GM21619 (cell line): ENCODE data around the gene LEAP2.

Experiments used
- ATAC-seq: cut with Tn5 transposase; IDR thresholded peaks from one replicate; pipeline ENCODE4 v1.9.1; 2021; ENCODE audit not compliant: unreplicated experiment

The LEAP2 gene

DNA sequence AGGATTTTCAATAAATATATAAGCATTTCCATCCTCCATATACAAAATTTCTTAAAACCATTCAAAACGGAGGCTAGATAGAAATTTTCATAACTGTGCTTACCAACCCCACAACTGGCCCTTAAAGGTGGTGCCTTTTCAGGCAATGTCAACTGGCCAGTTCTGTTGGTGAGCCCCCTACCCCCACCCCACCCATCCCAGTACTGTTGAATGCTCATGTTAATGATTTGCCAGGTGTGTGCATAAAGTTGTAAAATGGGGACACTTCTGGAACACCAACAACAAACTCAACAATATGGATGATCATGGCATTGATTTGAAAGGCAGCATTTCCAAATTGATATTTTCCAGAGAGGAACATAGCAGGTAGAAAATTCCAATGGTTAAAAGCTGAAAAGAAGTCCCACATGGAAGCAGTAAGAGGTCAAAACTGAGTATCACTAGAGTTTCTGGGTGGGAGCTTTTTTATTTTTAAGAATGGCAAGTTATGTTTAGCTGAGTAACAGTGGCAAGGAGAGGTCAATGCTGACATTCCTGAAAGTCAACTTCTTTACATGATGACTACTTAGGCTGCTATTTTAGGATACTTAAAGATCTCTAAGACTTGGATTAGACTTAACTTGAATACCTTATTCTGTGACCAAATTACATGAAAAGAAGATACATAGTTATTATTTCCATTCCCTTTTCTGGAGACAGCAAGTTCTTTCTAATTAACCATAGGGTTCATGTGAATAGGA lies 2.7 kb downstream of the LEAP2 start:
- no peak for ATAC-seq

DNA sequence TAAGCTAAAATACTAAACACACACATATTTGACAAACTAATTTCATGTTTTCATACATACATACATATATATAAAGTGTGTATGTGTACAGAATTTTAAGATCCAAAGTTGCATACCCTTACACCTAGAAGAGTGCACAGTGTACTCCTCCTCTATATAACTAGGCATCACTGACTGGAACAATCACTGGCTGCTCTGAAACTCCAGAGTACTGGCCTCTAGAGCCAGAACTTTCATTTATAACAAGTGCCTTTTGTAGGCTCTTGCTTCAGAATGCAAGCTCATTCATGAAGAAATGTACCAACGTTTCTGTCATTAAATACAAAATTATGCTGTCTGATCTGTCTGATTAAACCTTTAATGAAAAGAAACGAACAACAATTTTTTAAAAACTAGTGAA lies 4.0 kb downstream of the LEAP2 start:
- ATAC-seq = no peak

DNA sequence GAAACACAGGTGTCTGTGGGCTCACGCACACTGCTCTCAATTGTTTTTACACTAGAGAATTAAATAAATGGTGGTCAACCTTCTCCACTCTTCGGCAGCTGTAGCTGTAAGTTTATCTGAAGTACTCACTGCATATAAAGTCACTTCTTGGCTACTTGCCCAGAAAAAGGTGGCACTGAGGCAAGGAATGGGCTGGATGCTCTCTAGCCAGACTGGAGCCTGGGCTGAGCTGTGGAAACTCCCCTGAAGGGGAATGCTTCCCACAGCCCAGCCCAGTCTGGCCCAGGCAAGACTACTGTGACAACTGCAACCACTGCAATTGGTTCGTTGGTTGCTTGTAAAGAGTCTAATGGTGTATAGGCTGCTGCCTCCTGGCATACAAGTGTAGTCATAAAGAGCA lies 4.5 kb downstream of the LEAP2 start:
- ATAC-seq = no peak

DNA sequence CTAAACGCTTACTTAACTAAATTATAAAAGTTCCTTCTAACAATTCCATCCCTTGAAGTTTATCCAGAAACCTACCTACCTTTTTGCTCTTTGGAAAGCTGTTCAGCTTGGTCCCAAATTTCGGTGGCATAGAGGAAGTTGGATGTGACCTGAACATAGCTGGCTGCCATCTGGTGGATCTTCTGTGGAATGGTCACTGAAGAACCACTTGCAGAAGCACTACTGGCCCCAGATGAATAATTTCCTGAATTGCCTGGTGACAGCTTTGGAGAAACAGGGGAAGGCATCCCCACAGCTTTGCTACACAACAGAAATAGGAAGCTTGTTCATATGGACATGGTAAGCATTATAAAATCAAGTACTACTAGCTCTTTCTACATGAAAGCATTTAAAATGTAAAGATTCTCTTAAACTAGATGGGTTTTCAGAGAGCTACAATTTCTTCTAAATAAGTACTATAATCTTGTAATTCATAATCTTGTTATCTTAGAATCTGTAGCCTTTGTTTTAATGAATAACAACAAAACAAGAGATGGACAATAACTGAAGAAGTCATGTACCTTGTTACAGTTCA lies 9.9 kb downstream of the LEAP2 start:
- no peak for ATAC-seq

DNA sequence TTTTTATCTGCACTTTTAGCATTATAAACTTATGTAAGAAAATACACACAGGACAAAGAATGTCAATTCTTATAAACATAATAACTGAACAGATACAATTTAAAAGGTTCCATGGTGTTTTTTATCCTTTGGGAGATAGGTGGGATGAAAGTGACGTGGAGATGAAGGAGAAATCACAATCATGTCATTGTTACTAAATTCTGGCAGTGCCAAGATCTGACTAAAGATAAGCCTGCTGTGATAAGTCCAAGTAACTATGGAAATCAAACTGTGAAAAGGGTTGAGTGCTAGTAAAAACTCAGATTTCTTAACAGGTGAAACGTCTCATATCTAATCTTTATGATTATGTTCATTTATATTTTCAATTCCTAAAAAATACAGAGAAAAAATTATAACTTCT lies 11.1 kb downstream of the LEAP2 start:
- ATAC-seq = no peak

DNA sequence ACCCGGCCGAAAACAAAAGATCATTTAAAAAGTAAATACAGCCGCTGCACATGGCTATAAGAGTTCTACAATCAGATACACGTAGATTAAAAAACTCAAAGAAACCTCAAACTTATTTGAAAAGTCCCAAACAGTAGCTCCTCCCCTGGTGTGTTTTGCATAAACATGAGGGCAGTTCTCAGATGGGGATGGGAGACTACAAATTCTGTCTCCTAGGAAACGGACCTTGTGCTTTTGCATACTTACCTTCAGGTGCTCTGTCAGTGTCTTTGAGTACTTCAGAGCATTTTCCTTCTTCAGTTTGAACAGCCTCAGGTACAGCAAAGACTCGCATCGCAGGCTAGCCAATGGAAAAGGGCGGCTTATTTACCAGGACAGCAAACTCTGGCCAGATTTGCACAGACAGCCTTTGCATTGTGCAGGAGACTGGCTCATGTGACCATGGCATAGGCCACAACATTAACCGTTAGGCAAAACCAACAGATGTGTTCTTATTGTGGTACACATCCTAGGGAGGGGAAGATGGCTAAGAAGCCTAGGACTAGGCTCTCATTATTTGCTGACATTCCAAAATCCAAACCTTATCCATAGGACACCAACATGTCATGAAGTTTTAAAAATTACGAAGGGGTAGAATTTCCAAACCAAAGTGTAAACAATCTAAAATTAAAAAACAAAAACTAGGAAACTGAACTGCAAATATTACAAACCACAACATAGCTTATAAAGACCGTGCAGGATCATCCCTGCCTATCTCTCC lies 12.8 kb downstream of the LEAP2 start:
- no peak for ATAC-seq

DNA sequence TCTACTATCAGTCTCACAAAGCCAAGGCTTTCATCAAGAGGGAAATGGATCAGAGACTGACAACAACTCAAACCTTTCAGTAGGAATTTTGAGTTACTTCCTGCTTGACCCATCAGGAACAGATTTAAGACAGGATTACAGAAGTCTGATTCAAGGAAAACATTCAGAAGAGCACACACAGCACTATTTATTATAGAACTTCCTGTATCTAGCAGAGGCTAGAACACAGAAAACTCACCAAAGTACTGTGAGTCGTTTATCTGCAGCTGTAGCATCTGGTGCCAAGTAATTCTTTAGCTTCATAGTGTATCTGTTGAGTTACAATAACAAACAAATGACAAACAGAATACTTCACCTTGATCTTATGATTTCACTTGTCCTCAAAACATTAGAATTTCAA lies 13.8 kb downstream of the LEAP2 start:
- no peak for ATAC-seq

DNA sequence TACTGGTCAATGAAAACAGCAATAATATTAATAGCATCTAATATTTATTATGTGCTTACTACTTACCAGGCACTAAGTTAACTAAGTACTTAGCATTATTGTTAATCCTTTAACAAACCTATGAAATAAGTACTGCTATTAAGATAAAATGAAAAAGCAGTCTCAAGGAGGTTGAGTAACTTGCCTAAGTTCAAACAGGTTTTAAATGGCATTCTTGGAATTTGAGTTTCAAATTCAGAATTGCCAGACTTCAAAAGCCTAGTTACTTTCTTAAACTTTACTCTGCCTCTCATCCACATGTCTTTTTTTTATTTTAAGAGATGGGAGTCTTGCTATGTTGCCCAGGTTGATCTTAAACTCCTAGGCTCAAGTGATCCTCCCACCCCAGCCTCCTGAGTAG lies 16.0 kb downstream of the LEAP2 start:
- ATAC-seq = no peak

DNA sequence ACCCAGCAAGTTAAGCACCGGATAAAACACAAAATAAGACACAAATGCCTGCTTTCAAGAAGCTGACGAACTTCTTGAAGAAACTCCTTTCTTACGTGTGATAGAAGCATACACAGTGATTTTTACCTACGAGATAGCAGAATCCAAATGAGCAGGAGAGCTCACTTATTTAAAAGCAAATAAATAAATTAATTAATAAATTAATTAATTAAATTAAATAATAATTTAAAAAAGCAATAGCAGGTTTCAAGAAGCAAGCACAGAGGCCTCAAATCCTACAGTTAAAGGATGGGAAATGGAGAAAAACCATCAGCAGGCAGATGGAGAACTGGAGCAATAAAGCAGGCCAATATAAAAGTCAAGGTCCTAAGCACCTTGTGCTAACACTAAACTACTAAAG lies 17.3 kb downstream of the LEAP2 start:
- ATAC-seq = no peak

DNA sequence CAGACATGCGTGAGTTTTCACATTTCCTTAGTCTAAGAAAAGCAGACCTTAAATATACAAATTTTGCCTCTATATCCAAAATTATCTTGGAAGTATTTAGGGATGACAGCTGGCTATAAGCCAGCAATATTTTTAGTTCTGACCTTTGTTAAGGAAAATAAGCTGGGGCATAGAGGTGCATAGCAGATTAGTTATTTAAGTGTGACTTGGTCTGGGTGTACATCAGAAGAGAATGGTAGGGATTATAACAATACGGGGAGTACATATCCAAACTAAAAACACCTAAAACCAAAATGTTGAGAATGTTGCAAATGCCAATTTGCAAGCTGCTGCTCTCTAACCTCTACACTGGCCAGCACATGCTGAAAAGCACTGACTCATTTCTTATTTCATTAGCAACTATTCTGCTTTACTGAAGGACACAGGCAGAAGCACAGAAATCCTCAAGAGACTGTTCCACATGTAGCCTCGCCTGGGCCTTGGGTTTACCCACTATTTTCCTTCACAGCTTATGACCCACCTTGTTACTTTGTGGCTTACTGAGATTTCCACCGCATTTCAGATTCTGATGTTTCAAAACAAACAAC lies 22.3 kb downstream of the LEAP2 start:
- no peak for ATAC-seq

DNA sequence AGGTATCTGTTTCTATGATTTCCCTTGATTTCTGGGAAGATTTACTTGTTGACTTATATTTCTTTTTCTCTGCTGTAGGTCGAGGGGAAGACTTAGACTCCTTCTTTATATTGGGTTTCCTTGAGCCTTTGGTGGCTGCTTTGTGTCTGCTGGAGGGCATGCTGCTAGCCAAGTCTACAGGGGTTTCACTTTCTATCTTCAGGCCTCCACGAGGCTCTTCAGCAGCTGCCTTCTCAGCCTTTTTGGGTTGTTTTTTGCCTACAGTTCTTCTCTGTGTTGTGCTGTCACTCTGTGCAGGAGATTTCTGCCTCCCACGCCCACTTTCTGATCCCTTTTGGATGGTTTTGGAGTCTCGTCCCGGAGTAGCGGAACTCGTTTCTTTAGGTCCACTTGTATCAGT lies 23.2 kb downstream of the LEAP2 start:
- ATAC-seq = no peak

DNA sequence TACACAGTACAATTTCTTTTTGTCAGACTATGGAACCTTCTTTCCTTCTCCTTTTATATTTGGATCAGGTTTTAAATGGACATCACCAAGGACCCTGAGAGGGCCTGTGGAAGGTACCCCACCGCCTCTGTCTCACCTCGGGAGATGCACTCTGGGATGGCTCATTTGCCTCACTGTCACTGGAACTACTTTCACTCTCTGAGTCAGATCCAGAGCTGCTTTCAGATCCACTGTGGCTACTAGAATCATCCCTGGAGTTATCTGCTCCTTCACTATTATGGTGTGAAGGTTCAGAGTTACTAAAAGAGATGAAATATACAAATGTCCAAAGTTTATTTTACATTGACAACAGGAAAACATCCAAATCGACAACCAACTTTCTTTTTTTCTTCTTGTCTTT lies 24.6 kb downstream of the LEAP2 start:
- no peak for ATAC-seq

DNA sequence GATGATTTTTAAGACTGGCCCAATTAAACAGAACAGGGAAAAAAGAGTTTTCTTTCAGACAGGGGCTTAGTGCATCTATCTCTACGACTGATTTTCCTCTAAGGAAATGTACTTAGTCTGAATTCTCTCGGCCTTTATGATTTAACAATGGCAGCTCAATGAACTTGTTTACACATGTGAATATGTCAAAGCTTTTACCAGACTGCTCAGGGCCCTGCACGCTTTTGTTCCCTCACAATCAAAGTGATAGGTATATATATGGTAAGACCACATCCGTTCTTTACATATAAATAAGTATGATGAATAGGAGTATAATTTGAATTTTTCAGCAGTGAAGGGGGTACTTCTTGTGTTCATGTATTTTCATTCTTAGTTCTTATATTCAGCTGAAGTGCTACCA lies 27.6 kb downstream of the LEAP2 start:
- no peak for ATAC-seq

DNA sequence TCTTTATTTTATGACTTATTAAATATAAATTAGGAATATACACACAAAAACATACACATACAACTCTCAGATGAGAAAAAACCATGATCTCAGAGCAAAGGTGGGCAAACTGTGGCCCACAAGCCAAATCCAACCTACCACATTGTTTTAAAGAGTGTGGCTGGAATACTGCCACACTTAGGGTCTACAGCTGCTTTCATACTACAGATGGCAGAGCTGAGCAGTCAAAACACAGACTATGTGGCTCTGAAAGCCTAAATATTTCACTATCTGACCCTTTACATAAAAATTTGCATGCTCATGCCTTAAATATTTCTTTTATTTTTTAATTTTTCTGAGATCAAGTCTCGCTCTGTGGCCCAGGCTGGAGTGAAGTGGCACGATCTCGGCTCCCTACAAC lies 28.3 kb downstream of the LEAP2 start:
- no peak for ATAC-seq

DNA sequence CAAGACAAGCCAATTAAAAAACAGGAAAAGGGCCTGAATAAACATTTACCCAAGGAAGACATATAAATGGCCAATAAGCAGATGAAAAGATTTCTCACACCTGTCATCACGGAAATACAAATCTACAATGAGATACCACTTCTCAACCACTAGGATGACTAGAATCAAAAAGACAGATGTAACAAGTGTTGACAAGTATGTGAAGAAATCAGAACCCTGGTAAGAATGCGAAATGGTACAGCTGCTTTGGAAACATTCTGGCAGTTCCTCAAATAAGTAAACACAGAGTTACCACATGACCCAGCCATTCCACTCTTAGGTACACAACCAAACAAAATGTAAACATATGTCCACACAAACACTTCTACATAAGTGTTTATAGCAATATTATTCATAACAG lies 32.5 kb downstream of the LEAP2 start:
- ATAC-seq = no peak

DNA sequence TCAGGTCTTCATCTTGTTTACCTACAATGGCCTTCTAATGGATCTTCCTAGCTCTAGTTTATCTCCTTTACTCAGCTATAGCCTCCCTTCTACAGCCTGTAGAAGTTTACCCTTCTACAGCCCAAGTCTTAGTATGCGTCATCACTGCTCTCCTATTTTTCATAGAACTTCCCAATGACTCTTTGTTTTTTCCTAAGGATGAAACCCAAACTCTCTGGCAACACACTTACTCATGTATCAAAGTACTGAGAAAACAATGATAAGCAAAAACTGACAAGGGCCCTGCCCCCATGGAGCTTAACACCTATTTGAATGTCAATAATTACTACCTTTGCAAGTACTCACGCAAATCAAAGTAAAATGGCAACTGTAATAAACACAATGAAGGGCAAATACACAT lies 33.7 kb downstream of the LEAP2 start:
- no peak for ATAC-seq

DNA sequence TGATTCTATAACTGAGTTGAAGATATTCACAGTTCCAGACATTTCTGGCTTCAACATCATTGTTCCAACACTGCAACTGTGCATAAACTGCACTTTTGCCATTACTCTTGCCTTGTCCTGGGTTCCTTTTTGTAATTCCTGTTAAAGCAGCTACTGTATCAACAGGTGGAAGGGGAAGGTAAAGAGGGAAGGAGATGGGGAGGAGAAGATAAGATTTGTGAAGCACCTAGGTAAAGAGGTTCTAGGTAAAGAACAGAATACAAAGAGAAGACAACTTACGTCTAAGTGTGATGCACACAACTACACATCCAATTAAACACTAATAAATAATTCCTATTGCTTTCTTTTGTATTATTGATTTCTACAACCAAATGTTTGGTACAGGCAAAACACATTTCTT lies 36.2 kb downstream of the LEAP2 start:
- no peak for ATAC-seq

DNA sequence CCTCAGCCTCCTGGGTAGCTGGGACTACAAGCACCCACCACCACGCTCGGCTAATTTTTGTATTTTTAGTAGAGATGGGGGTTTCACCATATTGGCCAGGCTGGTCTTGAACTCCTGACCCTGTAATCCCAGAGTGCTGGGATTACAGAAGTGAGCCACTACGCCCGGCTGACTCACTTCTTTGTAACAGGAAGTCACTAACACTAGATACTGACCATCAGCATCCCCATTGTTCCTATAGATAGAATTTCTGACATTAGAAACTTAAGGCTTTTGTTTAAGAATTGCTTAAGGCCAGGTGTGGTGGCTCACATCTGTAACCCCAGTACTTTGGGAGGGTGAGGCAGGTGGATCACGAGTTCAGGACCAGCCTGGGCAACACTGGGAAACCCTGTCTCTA lies 42.2 kb downstream of the LEAP2 start:
- no peak for ATAC-seq

DNA sequence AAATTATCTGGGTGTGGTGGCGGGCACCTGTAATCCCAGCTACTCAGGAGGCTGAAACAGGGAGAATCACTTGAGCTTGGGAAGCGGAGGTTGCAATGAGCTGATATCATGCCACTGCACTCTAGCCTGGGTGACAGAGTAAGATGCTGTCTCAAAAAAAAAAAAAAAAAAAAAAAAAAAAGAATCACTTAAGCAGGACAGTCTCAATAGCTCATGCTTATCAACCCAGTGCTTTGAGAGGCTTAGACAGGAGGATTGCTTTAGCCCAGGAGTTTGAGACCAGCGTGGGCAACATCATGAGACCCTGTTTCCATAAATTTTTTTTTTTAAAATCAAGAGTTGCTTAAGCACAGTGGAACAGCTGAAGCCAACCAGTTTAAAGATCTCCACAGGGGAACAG lies 42.6 kb downstream of the LEAP2 start:
- no peak for ATAC-seq
